ENCODE results near the gene GLRA1.
"Not testable (repeated sequence)": the region's sequence is repeated elsewhere in the genome, so short reads cannot be mapped to it uniquely, and the experiment has no call there.

Gene GLRA1

DNA sequence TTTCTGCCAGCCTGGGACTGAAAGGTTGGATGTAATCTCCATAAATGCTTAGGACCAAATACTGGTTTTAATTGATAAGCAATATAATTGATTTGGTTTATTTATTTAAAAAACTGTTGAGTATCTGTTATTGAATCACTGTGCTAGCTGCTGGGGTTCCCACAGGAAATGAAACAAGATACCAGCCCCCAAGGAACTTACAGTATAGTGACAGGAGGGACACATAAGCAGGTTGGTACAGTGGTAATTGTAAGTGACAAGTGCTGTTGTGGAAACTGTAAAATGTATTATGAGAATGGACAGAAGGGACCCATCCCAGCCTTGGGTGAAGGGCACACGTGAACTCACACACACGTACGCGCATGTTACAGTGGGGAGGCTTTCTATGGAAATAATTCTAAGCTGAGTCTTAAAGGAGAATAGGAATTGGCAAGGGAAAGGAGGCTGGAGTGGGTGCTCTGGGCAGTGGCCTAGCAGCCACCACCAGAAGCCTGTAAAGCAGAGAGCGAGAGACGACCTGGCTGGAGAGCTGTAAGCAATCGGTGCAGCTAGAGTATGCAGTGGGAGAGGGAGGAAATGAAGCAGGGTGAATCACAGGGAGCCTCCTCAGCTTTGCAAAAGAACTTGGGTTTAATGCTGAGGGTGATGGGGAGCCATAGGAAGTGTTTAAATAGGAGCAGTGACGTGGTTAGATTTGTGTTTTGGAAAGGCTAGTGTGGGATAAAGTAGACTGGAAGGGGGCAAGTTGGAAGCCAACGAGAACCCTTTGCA is 39.3 kb downstream of the GLRA1 start:
- no peak for DNase-seq (ENCODE audit: low spot score)

GRCh38 chr5:151881621-151882225 is 42.9 kb downstream of the GLRA1 start:
- no peak for DNase-seq (ENCODE audit: low spot score)

- DNase-seq (ENCODE audit: low spot score), result peak; percentile 12
Measured at GRCh38 chr5:151880324-151880723, 44.3 kb downstream of the GLRA1 start.

DNA sequence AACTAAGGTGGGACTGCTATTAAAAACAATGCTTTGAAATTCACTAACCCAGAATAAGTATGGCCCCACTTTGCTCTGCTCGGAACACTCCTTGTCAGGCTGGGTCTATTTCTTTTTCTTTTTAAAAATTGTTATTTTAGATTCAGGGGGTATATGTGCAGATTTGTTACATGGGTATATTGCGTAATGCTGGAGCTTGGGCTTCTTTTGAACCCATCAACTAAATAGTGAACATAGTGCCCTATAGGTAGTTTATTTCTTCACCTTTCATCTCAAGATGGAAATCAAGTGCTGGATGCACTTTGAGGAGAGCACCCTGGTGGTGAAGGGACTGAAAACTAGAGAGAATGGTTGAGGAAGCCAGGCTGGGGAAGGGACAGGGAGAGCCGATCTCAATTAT is 51.0 kb downstream of the GLRA1 start:
- DNase-seq (ENCODE audit: low spot score), result no peak

GRCh38 chr5:151872701-151873100 is 52.0 kb downstream of the GLRA1 start:
- DNase-seq (ENCODE audit: low spot score), result no peak

DNA sequence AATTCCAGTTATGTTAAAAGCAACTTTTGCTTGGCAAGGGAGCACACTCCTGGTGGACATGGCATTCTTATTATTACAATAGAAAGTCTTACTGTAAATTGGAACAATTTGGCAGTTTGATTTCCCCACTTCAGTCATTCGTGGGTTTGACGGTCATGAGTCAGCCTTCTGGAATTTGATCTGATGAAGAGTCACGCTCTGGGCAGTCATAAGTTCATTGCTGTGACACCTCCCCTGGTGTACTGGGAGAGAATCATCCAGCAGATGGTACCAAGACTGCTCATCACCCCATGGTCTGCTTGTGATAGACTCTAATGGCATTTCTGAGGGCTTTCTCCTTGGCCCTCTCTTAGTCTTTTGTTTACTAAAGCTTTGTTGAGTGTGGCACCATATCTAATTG is 53.8 kb downstream of the GLRA1 start:
- no peak for DNase-seq (ENCODE audit: low spot score)

DNA sequence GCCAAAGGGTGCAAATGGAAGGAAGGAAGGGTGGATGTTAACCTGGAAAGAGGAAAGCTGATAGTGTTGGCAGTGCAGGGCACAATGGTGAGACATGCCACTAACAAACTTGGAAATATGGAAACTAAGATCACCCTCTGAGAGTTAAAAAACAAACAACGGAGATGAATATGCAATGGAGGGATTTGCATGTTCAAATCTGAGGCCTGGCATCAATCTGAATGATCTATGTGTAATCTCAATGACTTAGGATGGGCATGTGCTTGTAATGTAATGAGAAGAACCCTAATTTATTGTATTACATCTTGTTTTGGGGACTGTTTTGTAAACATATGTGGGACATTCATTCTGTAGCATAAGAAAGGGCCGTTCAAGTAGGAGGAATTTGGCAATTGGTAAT is 54.4 kb downstream of the GLRA1 start:
- DNase-seq (ENCODE audit: low spot score), result no peak

- no peak for DNase-seq (ENCODE audit: low spot score)
Measured at GRCh38 chr5:151869843-151870242, 54.8 kb downstream of the GLRA1 start.

DNA sequence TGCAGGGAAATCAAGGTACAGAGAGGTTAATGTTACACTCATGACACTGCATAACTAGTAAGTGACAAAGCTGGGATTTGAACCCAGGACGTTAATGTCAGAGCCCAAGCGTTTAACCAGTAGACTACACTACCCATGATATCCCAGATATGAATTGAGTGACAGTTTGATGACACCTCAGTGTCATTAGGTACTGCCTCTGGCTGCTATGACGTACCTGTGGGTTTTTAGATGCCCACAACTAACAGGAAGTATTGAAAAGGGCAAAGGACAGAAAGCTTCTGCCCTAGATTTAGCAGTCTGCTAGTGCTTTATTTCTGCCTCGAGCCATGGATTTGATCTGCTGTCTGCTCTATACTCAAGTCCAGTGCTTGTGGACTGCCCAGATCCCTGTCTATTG is 56.2 kb downstream of the GLRA1 start:
- DNase-seq (ENCODE audit: low spot score), result no peak

DNA sequence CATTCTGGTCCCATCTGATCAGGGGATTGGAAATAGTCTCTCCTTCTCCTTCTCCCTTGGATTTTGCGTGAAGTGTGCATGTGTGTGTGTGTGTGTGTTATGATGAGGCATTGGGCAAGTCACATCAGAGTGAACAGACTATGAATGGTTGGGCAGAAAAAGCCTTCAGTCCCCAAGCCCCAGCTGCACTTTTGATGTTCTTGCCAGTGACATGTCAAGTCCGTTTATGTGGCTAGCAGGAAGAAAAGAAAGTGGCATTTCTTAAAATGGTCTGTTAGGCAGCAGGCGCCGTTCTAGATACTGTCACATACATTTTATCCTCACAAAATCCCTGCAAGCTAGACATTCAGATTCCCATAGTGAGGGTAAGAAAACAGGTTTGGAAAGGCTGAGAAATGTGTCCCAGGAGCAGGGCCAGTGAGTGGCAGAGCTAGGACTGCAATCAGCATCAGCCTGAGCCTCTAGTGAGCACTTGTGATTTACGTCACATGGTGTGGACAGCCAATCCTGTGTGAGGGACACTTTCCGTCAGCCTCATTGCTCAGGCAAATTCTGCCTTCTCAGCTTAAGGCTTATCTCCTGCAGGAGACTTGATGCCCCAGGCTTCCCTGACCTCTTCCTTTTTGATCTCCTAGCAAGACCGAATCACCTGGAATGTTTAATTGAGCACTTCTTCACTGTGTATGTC is 60.4 kb downstream of the GLRA1 start:
- no peak for DNase-seq (ENCODE audit: low spot score)

GRCh38 chr5:151863566-151863965 is 61.1 kb downstream of the GLRA1 start:
- no peak for DNase-seq (ENCODE audit: low spot score)

- DNase-seq (ENCODE audit: low spot score), result no peak
Measured at GRCh38 chr5:151862811-151863472, 61.7 kb downstream of the GLRA1 start.

- DNase-seq (ENCODE audit: low spot score), result not testable (repeated sequence)
Measured at GRCh38 chr5:151860867-151861266, 63.8 kb downstream of the GLRA1 start.

DNA sequence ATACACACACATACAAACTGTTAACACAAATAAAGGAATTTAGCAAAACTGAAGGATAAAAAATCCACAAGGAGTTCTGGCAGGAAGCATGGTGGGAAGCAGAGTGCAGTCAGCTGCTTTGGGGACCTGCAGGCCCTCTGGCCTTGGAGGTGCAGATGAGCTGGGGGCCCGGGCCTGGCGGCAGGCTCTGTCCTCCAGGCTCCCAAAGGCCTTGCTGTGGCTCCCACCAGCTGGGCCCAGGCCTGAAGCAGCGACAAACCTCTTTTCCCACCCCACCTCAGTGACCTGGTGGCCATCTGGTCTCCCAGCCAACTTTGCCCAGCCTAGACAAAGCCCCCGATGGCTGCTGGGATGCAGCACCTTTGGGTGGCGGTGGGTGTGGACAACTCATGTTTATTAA is 67.8 kb downstream of the GLRA1 start:
- no peak for DNase-seq (ENCODE audit: low spot score)

DNA sequence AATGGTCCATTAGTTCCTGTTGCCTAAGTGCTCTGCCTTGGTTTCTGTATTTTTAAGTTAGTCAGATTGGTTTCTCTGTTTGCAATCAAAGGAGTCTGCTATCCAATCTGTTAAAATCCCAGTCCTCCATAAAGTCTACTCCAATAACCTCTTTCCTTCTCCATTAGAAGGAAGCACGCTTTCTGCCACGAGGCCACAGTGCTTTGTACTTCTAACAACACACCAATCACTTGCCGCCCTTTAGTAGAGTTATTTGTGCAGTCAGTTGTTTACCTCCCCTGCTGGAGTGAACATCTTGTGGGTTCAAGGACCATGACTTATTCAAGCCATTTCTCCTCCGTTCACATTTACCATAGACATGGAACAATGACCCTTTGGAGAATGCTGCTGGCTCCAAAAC is 69.0 kb downstream of the GLRA1 start:
- DNase-seq (ENCODE audit: low spot score), result no peak

- peak; percentile 8 for DNase-seq (ENCODE audit: low spot score)
Measured at GRCh38 chr5:151847871-151848270, 76.8 kb downstream of the GLRA1 start.

DNA sequence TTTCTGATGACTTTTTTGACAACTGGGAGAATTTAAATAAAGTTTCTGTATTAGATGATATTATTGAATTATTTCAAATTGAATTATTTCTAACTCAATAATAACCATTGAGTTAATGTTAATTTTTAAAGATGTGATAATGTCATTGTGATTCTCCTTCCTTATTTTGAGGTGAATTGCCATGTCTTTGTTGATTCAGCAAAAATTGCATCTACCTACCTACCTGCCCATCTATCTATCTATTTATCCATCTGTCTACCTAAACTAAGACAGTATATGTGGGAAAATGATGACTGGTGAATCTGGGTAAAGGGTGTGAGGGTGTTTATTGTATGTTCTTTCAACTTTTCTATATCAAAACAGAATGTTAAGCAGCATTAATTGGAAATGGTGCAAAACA is 77.9 kb downstream of the GLRA1 start:
- DNase-seq (ENCODE audit: low spot score), result no peak

DNA sequence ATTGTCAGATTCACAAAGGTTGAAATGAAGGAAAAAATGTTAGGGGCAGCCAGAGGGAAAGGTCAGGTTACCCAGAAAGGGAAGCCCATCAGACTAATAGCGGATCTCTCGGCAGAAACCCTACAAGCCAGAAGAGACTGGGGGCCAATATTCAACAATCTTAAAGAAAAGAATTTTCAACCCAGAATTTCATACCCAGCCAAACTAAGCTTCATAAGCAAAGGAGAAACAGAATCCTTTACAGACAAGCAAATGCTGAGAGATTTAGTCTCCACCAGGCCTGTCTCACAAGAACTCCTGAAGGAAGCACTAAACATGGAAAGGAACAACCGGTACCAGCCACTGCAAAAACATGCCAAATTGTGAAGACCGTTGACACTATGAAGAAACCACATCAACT is 91.8 kb downstream of the GLRA1 start:
- not testable (repeated sequence) for DNase-seq (ENCODE audit: low spot score)

- DNase-seq (ENCODE audit: low spot score), result no peak
Measured at GRCh38 chr5:151829370-151829769, 95.3 kb downstream of the GLRA1 start.

DNA sequence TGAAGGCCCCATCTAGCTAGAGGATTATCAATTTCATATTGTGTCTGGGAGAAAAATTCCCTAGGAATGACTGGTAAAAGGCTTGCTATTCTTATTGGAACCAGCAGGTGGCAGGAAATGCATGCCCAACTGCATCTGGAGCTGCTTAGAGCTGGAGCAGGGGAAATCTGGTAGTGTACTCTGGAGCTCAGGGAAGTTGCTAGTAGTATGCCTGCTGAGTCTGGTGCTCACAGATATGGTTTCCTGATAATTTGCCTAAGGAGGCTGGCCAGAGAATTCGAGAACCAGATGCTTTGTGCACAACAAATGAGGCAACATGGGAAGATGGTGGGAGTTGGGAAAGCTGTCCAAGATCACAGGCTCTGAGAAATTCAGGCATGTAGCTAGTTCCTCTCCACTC is 99.2 kb downstream of the GLRA1 start:
- peak; percentile 86 for DNase-seq (ENCODE audit: low spot score)

DNA sequence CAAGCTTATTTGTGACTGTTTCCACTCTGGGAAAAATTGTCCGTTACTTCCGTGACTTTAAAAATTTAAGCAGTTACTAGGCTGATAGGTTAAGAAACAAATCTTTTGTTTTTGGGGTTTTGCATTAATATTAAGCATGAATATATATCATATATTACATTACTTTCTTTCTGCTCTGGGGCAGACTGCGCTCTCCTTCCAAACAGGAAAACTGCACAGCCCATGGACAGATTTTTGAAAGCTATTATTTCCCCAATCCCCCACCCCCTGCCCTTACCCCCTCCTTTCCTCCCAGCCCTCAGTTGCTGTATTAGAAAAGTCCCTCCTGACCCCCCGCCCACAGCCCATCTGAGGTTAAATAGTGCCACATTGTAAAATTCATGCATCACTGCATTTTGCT is 102.5 kb downstream of the GLRA1 start:
- no peak for DNase-seq (ENCODE audit: low spot score)

- peak; percentile 22 for DNase-seq (ENCODE audit: low spot score)
Measured at GRCh38 chr5:151820903-151821302, 103.7 kb downstream of the GLRA1 start.

GRCh38 chr5:151820271-151820670 is 104.4 kb downstream of the GLRA1 start:
- DNase-seq (ENCODE audit: low spot score), result no peak
